ENCODE results near the gene SCAMP4. TPM values are rescaled to one million over a fixed set of nuclear protein-coding genes. Genes with fewer than 3 reads are reported as not detected.

SCAMP4 gene
- total RNA-seq, 1 experiment from 2014 or later: 81.3 TPM

- TF ChIP-seq E2F5 (CRISPR knock-in tag; IDR thresholded peaks at IDR 0.05) (no peak), IRF1 (CRISPR knock-in tag; IDR thresholded peaks at IDR 0.05) (no peak), USF2 (CRISPR knock-in tag; IDR thresholded peaks at IDR 0.05) (no peak), TEAD4 (CRISPR knock-in tag; IDR thresholded peaks at IDR 0.05) (no peak), ZNF281 (CRISPR knock-in tag; IDR thresholded peaks at IDR 0.05) (no peak), TP53 (CRISPR knock-in tag; IDR thresholded peaks at IDR 0.05) (no peak), GABPB1 (CRISPR knock-in tag; IDR thresholded peaks at IDR 0.05) (no peak), ESRRA (CRISPR knock-in tag; IDR thresholded peaks at IDR 0.05; ENCODE audit: borderline replicate concordance) (no peak), MLX (CRISPR knock-in tag; IDR thresholded peaks at IDR 0.05) (no peak), TCF7 (CRISPR knock-in tag; IDR thresholded peaks at IDR 0.05; ENCODE audit: low read depth) (no peak)
Measured at GRCh38 chr19:1956122-1956494, 50.9 kb downstream of the SCAMP4 start (continued).

- peak; percentile 64 for DNase-seq (ENCODE audit: low spot score)
- POLR2A ChIA-PET: no interaction called here
- TF ChIP-seq EMX1 (CRISPR knock-in tag; IDR thresholded peaks at IDR 0.05) (no peak), PRDM15 (CRISPR knock-in tag; IDR thresholded peaks at IDR 0.05) (no peak), ZNF219 (CRISPR knock-in tag; IDR thresholded peaks at IDR 0.05; ENCODE audit: borderline replicate concordance) (no peak)
Measured at GRCh38 chr19:1956868-1957492, 51.8 kb downstream of the SCAMP4 start.

More at GRCh38 chr19:1956868-1957492, 51.8 kb downstream of the SCAMP4 start:
- Mint-ChIP-seq H3K4me1 (peaks cover 4% of the 10 kb centered on the region; the same call in 1 of the 2 replicates), H3K9me3 (no peaks in the 10 kb centered on the region), H3K4me3 (no peak overlapping the region), H3K27ac (peak overlapping the region; percentile 79; the same call in 1 of the 2 replicates), H3K27me3 (ENCODE audit: low read depth) (no peaks in the 10 kb centered on the region), H3K36me3 (no peaks in the 10 kb centered on the region)
- CTCF ChIA-PET: interaction anchor here (1.1 to 1.6 kb wide), 3 partner anchors 11 to 119 kb away, joined by 3 to 10 read pairs (median 3); no protein-coding TSS in a partner anchor
- peak; percentile 57 for ATAC-seq
